H1 (cell line): ENCODE measurements around the gene RPL28. TPM values are rescaled to one million over a fixed set of nuclear protein-coding genes. Genes with fewer than 3 reads are reported as not detected.

Experiments
- CTCF ChIA-PET: fragments of 300-600 bp; sonication (Branson Sonifier 250); formaldehyde crosslinking; loops from one replicate; lab custom pipeline; 2021; ENCODE audit not compliant: partially characterized antibody; lab: Charles Lee
- POLR2A ChIA-PET: fragments of 300-600 bp; sonication (Branson Sonifier 250); formaldehyde crosslinking; loops from one replicate; lab custom pipeline; 2021; ENCODE audit warnings: inconsistent platforms; ENCODE audit not compliant: partially characterized antibody; lab: Charles Lee
- DNase-seq, 2 experiments: peaks; one replicate each; pipeline versions ENCODE4 v3.0.0 to v3.0.0-alpha.2; 2010 to 2022; ENCODE audit warnings: low spot score in 2 of 2, low read depth in 1 of 2, mixed read lengths in 1 of 2
- FAIRE-seq: peaks from 2 replicates; lab custom pipeline; 2011; peaks lifted over from hg19 to GRCh38; lab: Jason Lieb, UNC
- H2AFZ ChIP-seq: 2 replicates; pipeline ENCODE4 v1.8.1; 2012; ENCODE audit warnings: low read length, inconsistent platforms
- H2AK5ac ChIP-seq: 2 replicates; pipeline ENCODE4 v1.6.1; 2013; ENCODE audit warnings: low read depth, low read length
- H2BK120ac ChIP-seq: replicated peaks from 2 replicates; pipeline ENCODE3; 2013; ENCODE audit warnings: low read depth, low read length, inconsistent platforms
- H2BK12ac ChIP-seq: 2 replicates; pipeline ENCODE4 v1.6.1; 2013; ENCODE audit warnings: low read depth, low read length
- H2BK15ac ChIP-seq: 2 replicates; pipeline ENCODE4 v1.6.1; 2013; ENCODE audit warnings: low read length
- H2BK20ac ChIP-seq: 2 replicates; pipeline ENCODE4 v1.6.1; 2013; ENCODE audit warnings: low read length
- H2BK5ac ChIP-seq: 2 replicates; pipeline ENCODE4 v1.6.1; 2013; ENCODE audit warnings: low read depth, low read length
- H3K14ac ChIP-seq: 2 replicates; pipeline ENCODE4 v1.6.1; 2013; ENCODE audit warnings: inconsistent platforms; ENCODE audit not compliant: insufficient read length
- H3K18ac ChIP-seq: 2 replicates; pipeline ENCODE4 v1.6.1; 2013; ENCODE audit warnings: low read length; ENCODE audit errors: extremely low read depth
- H3K23ac ChIP-seq: 2 replicates; pipeline ENCODE4 v1.6.1; 2013; ENCODE audit warnings: inconsistent platforms; ENCODE audit not compliant: insufficient read length
- H3K23me2 ChIP-seq: 2 replicates; pipeline ENCODE4 v1.6.1; 2013; ENCODE audit warnings: low read depth, low read length
- H3K27ac ChIP-seq: 2 replicates; pipeline ENCODE4 v1.6.1; 2011; ENCODE audit warnings: low read depth, low read length, inconsistent platforms
- H3K27me3 ChIP-seq, 4 experiments: replicated peaks in 1 of 4; 1 replicate in 1 of 4; 2 replicates in 3 of 4; pipeline versions ENCODE4 v1.6.1 to v1.8.1; 2011 to 2013; ENCODE audit warnings: low read length in 3 of 4, mild to moderate bottlenecking in 3 of 4, inconsistent platforms in 2 of 4, mixed read lengths in 2 of 4, moderate library complexity in 1 of 4; ENCODE audit not compliant: control insufficient read depth in 3 of 4, insufficient read depth in 3 of 4; ENCODE audit errors: extremely low read depth in 1 of 4
- H3K36me3 ChIP-seq, 4 experiments: 2 replicates each; pipeline versions ENCODE4 v1.6.1 to v1.8.1; 2011 to 2013; ENCODE audit warnings: mild to moderate bottlenecking in 4 of 4, low read length in 3 of 4, moderate library complexity in 2 of 4, control low read depth in 1 of 4, inconsistent platforms in 1 of 4; ENCODE audit not compliant: insufficient read depth in 4 of 4, control insufficient read depth in 2 of 4
- H3K4ac ChIP-seq: replicated peaks from 2 replicates; pipeline ENCODE3; 2013; ENCODE audit warnings: low read length, low read depth, mixed read lengths, inconsistent platforms; ENCODE audit not compliant: insufficient read length
- H3K4me1 ChIP-seq, 4 experiments: replicated peaks in 1 of 4; 1 replicate in 1 of 4; 2 replicates in 3 of 4; pipeline versions ENCODE4 v1.6.1 to v1.8.1; 2011 to 2013; ENCODE audit warnings: low read length in 3 of 4, inconsistent platforms in 2 of 4, mixed read lengths in 1 of 4; ENCODE audit not compliant: insufficient read depth in 4 of 4, control insufficient read depth in 3 of 4
- H3K4me2 ChIP-seq, 2 experiments: 2 replicates each; pipeline versions ENCODE4 v1.6.1 to v1.8.1; 2011 to 2013; ENCODE audit warnings: low read depth in 2 of 2, low read length in 2 of 2, control low read depth in 1 of 2, inconsistent platforms in 1 of 2, mild to moderate bottlenecking in 1 of 2; ENCODE audit not compliant: insufficient read depth in 1 of 2
- H3K4me3 ChIP-seq, 4 experiments: fragments of 200-600, 300-600 bp in 1 of 4; sonication (generic), shearing (Covaris generic), sonication (Bioruptor Twin) in 1 of 4; 2 replicates each; pipeline versions ENCODE4 v1.5.1 to v1.8.1; 2011 to 2016; ENCODE audit warnings: low read length in 4 of 4, low read depth in 3 of 4, control low read depth in 2 of 4, inconsistent platforms in 2 of 4, mild to moderate bottlenecking in 2 of 4, mixed read lengths in 1 of 4, moderate library complexity in 1 of 4; ENCODE audit not compliant: insufficient read depth in 2 of 4; ENCODE audit errors: extremely low read depth in 1 of 4
- H3K56ac ChIP-seq: replicated peaks from 2 replicates; pipeline ENCODE3; 2013; ENCODE audit warnings: low read depth, mild to moderate bottlenecking, mixed read lengths, low read length, inconsistent platforms; ENCODE audit not compliant: insufficient read length
- H3K79me1 ChIP-seq: 2 replicates; pipeline ENCODE4 v1.6.1; 2013; ENCODE audit warnings: low read depth, low read length, control low read depth
- H3K79me2 ChIP-seq, 2 experiments: 2 replicates each; pipeline versions ENCODE4 v1.6.1 to v1.8.1; 2012 to 2013; ENCODE audit warnings: low read length in 2 of 2, mild to moderate bottlenecking in 2 of 2, inconsistent platforms in 1 of 2; ENCODE audit not compliant: insufficient read depth in 2 of 2, control insufficient read depth in 1 of 2
- H3K9ac ChIP-seq, 4 experiments: replicated peaks in 1 of 4; 1 replicate in 1 of 4; 2 replicates in 3 of 4; pipeline versions ENCODE4 v1.6.1 to v1.8.1; 2011 to 2013; ENCODE audit warnings: low read depth in 3 of 4, low read length in 3 of 4, control low read depth in 2 of 4, mild to moderate bottlenecking in 2 of 4, moderate library complexity in 2 of 4, inconsistent platforms in 1 of 4; ENCODE audit errors: extremely low read depth in 1 of 4
- H3K9me3 ChIP-seq, 2 experiments: 2 replicates each; pipeline versions ENCODE4 v1.6.1 to v1.8.1; 2012 to 2013; ENCODE audit warnings: mild to moderate bottlenecking in 2 of 2, moderate library complexity in 2 of 2, control low read depth in 1 of 2, inconsistent platforms in 1 of 2, low read depth in 1 of 2, low read length in 1 of 2, mixed read lengths in 1 of 2; ENCODE audit not compliant: insufficient read depth in 2 of 2
- H4K20me1 ChIP-seq, 2 experiments: replicated peaks in 1 of 2; 2 replicates each; pipeline versions ENCODE3 to v1.8.1; 2011 to 2013; ENCODE audit warnings: inconsistent platforms in 2 of 2, low read length in 2 of 2, mild to moderate bottlenecking in 1 of 2; ENCODE audit not compliant: insufficient read depth in 2 of 2, control insufficient read depth in 1 of 2
- H4K5ac ChIP-seq: 2 replicates; pipeline ENCODE4 v1.6.1; 2013; ENCODE audit warnings: low read length, low read depth, mixed read lengths, inconsistent platforms; ENCODE audit not compliant: insufficient read length
- H4K8ac ChIP-seq: 2 replicates; pipeline ENCODE4 v1.8.0; 2013; ENCODE audit warnings: mild to moderate bottlenecking, moderate library complexity, low read length, inconsistent platforms; ENCODE audit not compliant: insufficient read depth; ENCODE audit errors: extremely low read depth
- H4K91ac ChIP-seq: replicated peaks from 2 replicates; pipeline ENCODE3; 2013; ENCODE audit warnings: low read length, mixed read lengths, inconsistent platforms; ENCODE audit not compliant: insufficient read length
- ATF3 ChIP-seq: IDR thresholded peaks from 2 replicates; pipeline ENCODE4 v1.6.1; 2011; ENCODE audit warnings: low read depth, mild to moderate bottlenecking, low read length; ENCODE audit not compliant: insufficient read depth
- FOSL1 ChIP-seq: IDR thresholded peaks from 2 replicates; pipeline ENCODE4 v1.6.1; 2011; ENCODE audit warnings: mild to moderate bottlenecking, low read depth, low read length, moderate library complexity; ENCODE audit not compliant: insufficient read depth
- KDM5A ChIP-seq: fragments of 200-600 bp; IDR thresholded peaks from 2 replicates; pipeline ENCODE4 v1.7.1; 2012; ENCODE audit warnings: mild to moderate bottlenecking, low read length, inconsistent platforms, mixed read lengths
- NRF1 ChIP-seq: IDR thresholded peaks from 2 replicates; pipeline ENCODE4 v1.6.1; 2011; ENCODE audit warnings: mild to moderate bottlenecking, low read depth, low read length, improper control_type of control experiment
- SIX5 ChIP-seq: IDR thresholded peaks from 2 replicates; pipeline ENCODE4 v1.6.1; 2011; ENCODE audit warnings: mild to moderate bottlenecking, low read depth, low read length
- SP1 ChIP-seq: IDR thresholded peaks from 2 replicates; pipeline ENCODE4 v1.6.1; 2011; ENCODE audit warnings: low read depth, low read length
- TCF12 ChIP-seq: IDR thresholded peaks from 2 replicates; pipeline ENCODE4 v1.6.1; 2011; ENCODE audit warnings: low read depth, mild to moderate bottlenecking, low read length
- ZNF274 ChIP-seq: IDR thresholded peaks from 2 replicates; pipeline ENCODE4 v1.7.0; 2012; ENCODE audit warnings: low read length, borderline replicate concordance; ENCODE audit errors: extremely low read depth
- WGBS, 2 experiments: shearing (Covaris generic) in 1 of 2; methylation state at CpG; one replicate each; pipeline versions ENCODE4 v1.1.6 to v1.1.7; 2013 to 2015; ENCODE audit warnings: low lambda C conversion rate in 2 of 2, mixed read lengths in 2 of 2, inconsistent platforms in 1 of 2, low coverage in 1 of 2, missing lambda C conversion rate in 1 of 2; ENCODE audit not compliant: insufficient replicate concordance in 2 of 2, insufficient coverage in 1 of 2, insufficient read length in 1 of 2; ENCODE audit errors: extremely low coverage in 1 of 2, missing lambda C conversion rate in 1 of 2; 5-methylcytosine and 5-hydroxymethylcytosine counted together
- polyA plus RNA-seq, 7 experiments: library from polyadenylated mRNA; depleted of rRNA in 3 of 7; stranded (reverse) in 5 of 7; unstranded in 2 of 7; fragments of >200 nt in 5 of 7; fragments of 200-250 nt in 2 of 7; gene quantifications; 1 replicate in 5 of 7; 2 replicates in 1 of 7; 4 replicates in 1 of 7; pipeline versions ENCODE4 v1.2.1 to v1.2.3, GENCODE V29; 2011 to 2013; ENCODE audit warnings: missing spikeins in 2 of 7, mixed read lengths in 2 of 7
- total RNA-seq: library from RNA; stranded (reverse); fragmentation: NEBNext Ultra II Directional; extraction: Animal tissue kit (Norgen Biotek cat#: 25700); gene quantifications from 2 replicates; pipeline ENCODE4 v1.2.1, GENCODE V29; 2021
- TF ChIP-seq, protein P1 (sequence below), 3 experiments: IDR thresholded peaks; 1 replicate in 2 of 3; 2 replicates in 1 of 3; pipeline versions ENCODE4 v1.5.1 to v1.6.1; 2011; ENCODE audit warnings: low read length in 3 of 3, mild to moderate bottlenecking in 3 of 3, inconsistent platforms in 2 of 3, low read depth in 1 of 3, moderate library complexity in 1 of 3; ENCODE audit not compliant: insufficient read depth in 1 of 3; ENCODE audit errors: control extremely low read depth in 1 of 3

The RPL28 gene
- total and polyA plus RNA-seq, 2 of the 8 experiments (the other 6 are each of a cell fraction or from before 2014, with no cell fraction given) = 2,123 to 8,402 TPM

DNA sequence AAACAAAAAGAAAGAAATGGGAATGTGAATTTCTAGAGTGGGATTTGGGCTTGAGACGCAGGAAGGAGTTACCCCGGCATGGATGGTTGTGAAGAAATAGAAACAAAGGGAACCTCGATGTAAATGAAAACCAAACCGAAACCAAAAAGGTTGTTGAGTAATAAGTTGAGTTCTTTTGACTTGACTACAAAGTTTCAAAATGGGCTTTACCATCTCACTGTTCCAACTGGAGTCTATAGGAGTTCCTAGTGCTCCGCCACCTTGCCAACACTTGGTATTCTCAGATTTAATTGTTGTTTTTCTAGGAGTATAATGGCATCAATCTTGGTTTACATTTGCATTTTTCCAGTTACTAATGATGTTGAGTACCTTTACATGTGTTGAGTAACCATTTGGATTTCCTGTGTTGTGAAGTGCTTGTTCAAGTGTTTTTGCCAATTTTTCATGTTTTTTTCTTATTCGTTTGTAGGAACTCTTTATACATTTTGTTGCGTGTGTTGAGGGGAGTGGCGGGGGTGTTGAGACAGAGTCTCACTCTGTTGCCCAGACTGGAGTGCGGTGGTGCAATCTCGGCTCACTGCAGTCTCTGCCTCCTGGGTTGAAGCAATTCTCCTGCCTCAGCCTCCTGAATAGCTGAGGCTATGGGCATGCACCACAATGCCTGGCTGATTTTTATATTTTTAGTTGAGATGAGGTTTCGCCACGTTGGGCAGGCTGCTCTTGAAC, 12.6 kb downstream of the RPL28 start:
- Histone ChIP-seq H3K23ac (no peak overlapping the region), H3K23me2 (no peaks in the 10 kb centered on the region), H3K4me2 (no peak overlapping the region), H4K8ac (no peak overlapping the region), H3K27ac (no peak overlapping the region), H4K91ac (no peak overlapping the region), H3K79me1 (no peaks in the 10 kb centered on the region), H2AK5ac (no peak overlapping the region), H3K36me3 (peaks cover 15 to 29% (median 25%) of the 10 kb centered on the region in 4 experiments; a peak in 7 of 8 replicates), H2AFZ (no peak overlapping the region), H2BK20ac (no peak overlapping the region), H3K4ac (no peak overlapping the region), H3K27me3 (no peaks in the 10 kb centered on the region), H2BK120ac (no peak overlapping the region), H3K9me3 (no peaks in the 10 kb centered on the region), H3K79me2 (0 out of 4 replicates have a peak, but pooled peaks cover 0 to 4% of the 10 kb centered on the region in 2 experiments), H3K4me1 (peaks cover 0 to under 1% (median under 1%) of the 10 kb centered on the region in 4 experiments; a peak in 4 of 7 replicates), H3K4me3 (no peak overlapping the region), H3K56ac (no peak overlapping the region), H2BK12ac (no peak overlapping the region), H3K14ac (no peak overlapping the region), H4K5ac (no peak overlapping the region), H3K18ac (no peak overlapping the region; the same call in 1 of the 2 replicates), H2BK15ac (no peak overlapping the region), H2BK5ac (no peak overlapping the region), H3K9ac (no peak overlapping the region), H4K20me1 (peaks cover 16 to 21% of the 10 kb centered on the region in 2 experiments)
- 86% methylated on average over 12 of the region's 12 CpGs; no CpG with 5 or more reads in 1 of the 2 experiments for WGBS, 2 experiments
- DNase-seq = no peak
- FAIRE-seq = no peak
- ChIA-PET POLR2A (interaction anchor here (0.9 to 34.6 kb wide), 12 partner anchors 4 to 206 kb away, joined by 3 to 874 read pairs (median 8); partner anchors contain the start of genes IL11, KMT5C, RPL28 and TMEM190), CTCF (interaction anchor here (1.1 to 3.5 kb wide), 4 partner anchors 19 to 106 kb away, joined by 4 to 16 read pairs (median 6); no protein-coding TSS in a partner anchor)
- TF ChIP-seq SP1 = no peak
- no peak for TF ChIP-seq NRF1
- no peak for TF ChIP-seq FOSL1
- no peak for TF ChIP-seq KDM5A
- no peak for TF ChIP-seq ZNF274
- no peak for TF ChIP-seq ATF3
- no peak for TF ChIP-seq TCF12
- no peak for TF ChIP-seq SIX5
- TF ChIP-seq, protein P1, sequence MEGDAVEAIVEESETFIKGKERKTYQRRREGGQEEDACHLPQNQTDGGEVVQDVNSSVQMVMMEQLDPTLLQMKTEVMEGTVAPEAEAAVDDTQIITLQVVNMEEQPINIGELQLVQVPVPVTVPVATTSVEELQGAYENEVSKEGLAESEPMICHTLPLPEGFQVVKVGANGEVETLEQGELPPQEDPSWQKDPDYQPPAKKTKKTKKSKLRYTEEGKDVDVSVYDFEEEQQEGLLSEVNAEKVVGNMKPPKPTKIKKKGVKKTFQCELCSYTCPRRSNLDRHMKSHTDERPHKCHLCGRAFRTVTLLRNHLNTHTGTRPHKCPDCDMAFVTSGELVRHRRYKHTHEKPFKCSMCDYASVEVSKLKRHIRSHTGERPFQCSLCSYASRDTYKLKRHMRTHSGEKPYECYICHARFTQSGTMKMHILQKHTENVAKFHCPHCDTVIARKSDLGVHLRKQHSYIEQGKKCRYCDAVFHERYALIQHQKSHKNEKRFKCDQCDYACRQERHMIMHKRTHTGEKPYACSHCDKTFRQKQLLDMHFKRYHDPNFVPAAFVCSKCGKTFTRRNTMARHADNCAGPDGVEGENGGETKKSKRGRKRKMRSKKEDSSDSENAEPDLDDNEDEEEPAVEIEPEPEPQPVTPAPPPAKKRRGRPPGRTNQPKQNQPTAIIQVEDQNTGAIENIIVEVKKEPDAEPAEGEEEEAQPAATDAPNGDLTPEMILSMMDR (IDR thresholded peaks at IDR 0.05; ENCODE audit: control extremely low read depth in 1 of 3, insufficient read depth in 1 of 3, low read depth in 1 of 3, low read length in 3 of 3) = no peak
